NCI-H510A treated with DMSO at 0.1 percent for 48 hours (cell line): Measurements from ENCODE around the gene IDH2.
"Not testable (repeated sequence)": the region's sequence is repeated elsewhere in the genome, so short reads cannot be mapped to it uniquely, and the experiment has no call there.

Experiments used
- DNase-seq: peaks from one replicate; lab custom pipeline; 2025; lab: John Stamatoyannopoulos, UW

Gene IDH2

GRCh38 chr15:90101969-90102890 is at the start of gene IDH2:
TSS of gene IDH2 (minus strand) at chr15:90102468. CDS start at chr15:90102390, 78 bp downstream.
- peak; percentile 52 for DNase-seq

- not testable (repeated sequence) for DNase-seq
These were observed 48.3 kb upstream of the IDH2 start for GRCh38 chr15:90150551-90150950.

- DNase-seq, result no peak
These were observed 47.5 kb upstream of the IDH2 start for GRCh38 chr15:90149609-90150340.

GRCh38 chr15:90146198-90146761 is 44.0 kb upstream of the IDH2 start:
- DNase-seq, result not testable (repeated sequence)

GRCh38 chr15:90145761-90146160 is 43.5 kb upstream of the IDH2 start:
- DNase-seq, result no peak

GRCh38 chr15:90145259-90145658 is 43.0 kb upstream of the IDH2 start:
- no peak for DNase-seq

GRCh38 chr15:90143166-90143655 is 40.9 kb upstream of the IDH2 start:
- peak; percentile 79 for DNase-seq

- DNase-seq, result no peak
These were observed 40.2 kb upstream of the IDH2 start for GRCh38 chr15:90142216-90143165.

- DNase-seq, result no peak
These were observed 39.4 kb upstream of the IDH2 start for GRCh38 chr15:90141646-90142045.

- DNase-seq, result not testable (repeated sequence)
These were observed 37.3 kb upstream of the IDH2 start for GRCh38 chr15:90139549-90139948.

- DNase-seq, result no peak
These were observed 36.0 kb upstream of the IDH2 start for GRCh38 chr15:90138071-90138833.

- no peak for DNase-seq
These were observed 30.2 kb upstream of the IDH2 start for GRCh38 chr15:90132437-90132836.

- no peak for DNase-seq
These were observed 29.6 kb upstream of the IDH2 start for GRCh38 chr15:90131848-90132247.

GRCh38 chr15:90130291-90130690 is 28.0 kb upstream of the IDH2 start:
- no peak for DNase-seq

- DNase-seq, result peak; percentile 6
These were observed 24.5 kb upstream of the IDH2 start for GRCh38 chr15:90126596-90127435.

GRCh38 chr15:90126022-90126421 is 23.8 kb upstream of the IDH2 start:
- no peak for DNase-seq

- DNase-seq, result no peak
These were observed 22.2 kb upstream of the IDH2 start for GRCh38 chr15:90124507-90124906.

GRCh38 chr15:90121086-90121485 is 18.8 kb upstream of the IDH2 start:
- no peak for DNase-seq

- no peak for DNase-seq
These were observed 17.1 kb upstream of the IDH2 start for GRCh38 chr15:90119367-90119766.

- DNase-seq, result no peak
These were observed 13.5 kb upstream of the IDH2 start for GRCh38 chr15:90115783-90116182.
